ENCODE data around the gene CANT1.
"Not testable (repeated sequence)": the region's sequence is repeated elsewhere in the genome, so short reads cannot be mapped to it uniquely, and the experiment has no call there.

GRCh38 chr17:79021929-79022328 lies 12.4 kb upstream of the CANT1 start:
- TF ChIP-seq ZNF217 (CRISPR knock-in tag; IDR thresholded peaks at IDR 0.05); MYC (IDR thresholded peaks at IDR 0.05; ENCODE audit: low read depth, low read length); MYC (CRISPR knock-in tag; IDR thresholded peaks at IDR 0.05; ENCODE audit: borderline replicate concordance, low read depth); POLR2A (conservative IDR thresholded peaks at IDR 0.05); CTCF (IDR thresholded peaks at IDR 0.05 in 2 of 3, conservative IDR thresholded peaks at IDR 0.05 in 1 of 3; ENCODE audit: insufficient read depth in 2 of 3, low read depth in 1 of 3, low read length in 3 of 3); ELF1 (tag; IDR thresholded peaks at IDR 0.05); MXI1 (IDR thresholded peaks at IDR 0.05; ENCODE audit: low read depth, low read length); JUN (IDR thresholded peaks at IDR 0.05; ENCODE audit: borderline replicate concordance, low read depth, low read length); JUN (CRISPR knock-in tag; IDR thresholded peaks at IDR 0.05; ENCODE audit: borderline replicate concordance); NFYB (IDR thresholded peaks at IDR 0.05; ENCODE audit: extremely low read depth, insufficient read length); JUND (IDR thresholded peaks at IDR 0.05; ENCODE audit: borderline replicate concordance, low read depth, low read length); JUND (tag; IDR thresholded peaks at IDR 0.05; ENCODE audit: borderline replicate concordance, low read depth, low read length); TBL1XR1 (IDR thresholded peaks at IDR 0.05; ENCODE audit: low read length in 2 of 2); HMG20B (CRISPR knock-in tag; IDR thresholded peaks at IDR 0.05): not testable (repeated sequence)
